GM18909 (cell line): ENCODE results near the gene HIPK2.
"Not testable (repeated sequence)": the region's sequence is repeated elsewhere in the genome, so short reads cannot be mapped to it uniquely, and the experiment has no call there.

ENCODE experiments used
- ATAC-seq: cut with Tn5 transposase; IDR thresholded peaks from one replicate; pipeline ENCODE4 v1.9.1; 2021; ENCODE audit warnings: mild to moderate bottlenecking; ENCODE audit not compliant: unreplicated experiment, poor library complexity

HIPK2 gene

GRCh38 chr7:139679731-139680594 is 97.8 kb downstream of the HIPK2 start:
- ATAC-seq = no peak

- no peak for ATAC-seq
Observed at GRCh38 chr7:139676390-139676789, 101.4 kb downstream of the HIPK2 start.

- no peak for ATAC-seq
Observed at GRCh38 chr7:139675127-139676125, 102.4 kb downstream of the HIPK2 start.

DNA sequence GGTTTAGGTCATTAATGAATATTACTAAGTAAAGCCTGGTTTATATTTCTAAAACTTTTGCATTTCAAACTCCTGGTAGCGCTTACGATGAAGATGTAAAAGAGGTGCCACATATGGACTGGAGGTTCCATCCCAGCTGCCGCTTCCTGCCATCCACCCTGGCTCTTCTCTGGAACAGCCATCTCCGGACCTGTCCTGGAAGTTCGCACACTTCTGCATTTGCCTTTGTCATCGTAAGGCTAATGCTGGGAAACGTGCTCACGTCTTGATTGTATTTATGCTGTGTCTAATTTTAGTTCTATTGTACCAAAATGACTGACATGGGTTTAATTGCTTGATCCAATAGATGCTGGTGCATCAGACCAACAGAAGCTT is 103.1 kb downstream of the HIPK2 start:
- ATAC-seq = no peak

GRCh38 chr7:139674341-139674740 is 103.5 kb downstream of the HIPK2 start:
- ATAC-seq = no peak

DNA sequence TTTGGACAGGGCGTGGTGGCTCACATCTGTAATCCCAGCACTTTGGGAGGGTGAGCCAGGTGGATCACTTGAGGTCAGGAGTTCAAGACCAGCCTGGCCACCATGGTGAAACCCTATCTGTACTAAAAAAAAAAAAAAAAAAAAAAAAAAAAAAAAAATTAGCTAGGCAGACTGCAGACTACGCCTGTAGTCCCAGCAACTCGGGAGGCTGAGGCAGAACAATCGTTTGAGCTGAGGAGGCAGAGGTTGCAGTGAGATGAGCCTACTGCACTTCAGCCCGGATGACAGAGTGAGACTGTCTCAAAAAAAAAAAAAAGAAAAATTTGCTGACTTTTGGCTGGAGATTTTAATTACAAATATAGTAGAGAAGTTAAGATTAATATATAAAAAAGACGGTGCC is 104.0 kb downstream of the HIPK2 start:
- ATAC-seq = no peak

- peak; percentile 87 for ATAC-seq
Observed at GRCh38 chr7:139673230-139673629, 104.6 kb downstream of the HIPK2 start.

DNA sequence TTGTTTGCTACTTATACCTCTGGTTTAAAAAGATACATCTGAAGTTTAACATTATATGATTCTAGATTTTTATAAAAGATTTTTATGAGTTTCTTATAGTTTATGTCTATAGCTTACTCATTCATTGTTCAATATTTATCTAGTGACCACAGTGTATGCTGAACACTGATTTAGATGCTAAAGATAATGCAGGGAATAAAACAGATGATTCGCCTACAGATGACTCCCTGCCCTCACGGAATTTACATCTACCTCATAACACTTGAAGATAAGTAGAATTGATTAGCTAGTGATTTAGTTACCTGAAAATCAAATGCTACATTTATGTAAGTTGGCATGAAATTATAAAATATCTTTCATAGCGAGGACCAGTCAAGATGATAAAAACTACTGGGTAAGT is 105.8 kb downstream of the HIPK2 start:
- no peak for ATAC-seq

DNA sequence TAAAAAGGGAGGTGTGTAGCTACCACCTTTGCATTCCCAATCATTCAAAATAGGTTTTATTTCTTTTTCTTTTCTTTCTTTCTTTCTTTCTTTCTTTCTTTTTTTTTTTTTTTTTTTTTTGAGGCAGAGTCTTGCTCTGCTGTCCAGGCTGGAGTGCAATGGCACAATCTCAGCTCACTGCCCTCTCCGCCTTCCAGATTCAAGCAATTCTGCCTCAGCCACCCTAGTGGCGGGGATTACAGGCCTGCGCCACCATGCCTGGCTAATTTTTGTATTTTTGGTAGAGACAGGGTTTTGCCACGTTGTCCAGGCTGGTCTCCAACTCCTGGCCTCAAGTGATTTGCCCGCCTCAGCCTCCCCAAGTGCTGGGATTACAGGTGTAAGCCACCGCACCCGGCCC is 107.1 kb downstream of the HIPK2 start:
- not testable (repeated sequence) for ATAC-seq

- no peak for ATAC-seq
Observed at GRCh38 chr7:139669106-139670061, 108.4 kb downstream of the HIPK2 start.

DNA sequence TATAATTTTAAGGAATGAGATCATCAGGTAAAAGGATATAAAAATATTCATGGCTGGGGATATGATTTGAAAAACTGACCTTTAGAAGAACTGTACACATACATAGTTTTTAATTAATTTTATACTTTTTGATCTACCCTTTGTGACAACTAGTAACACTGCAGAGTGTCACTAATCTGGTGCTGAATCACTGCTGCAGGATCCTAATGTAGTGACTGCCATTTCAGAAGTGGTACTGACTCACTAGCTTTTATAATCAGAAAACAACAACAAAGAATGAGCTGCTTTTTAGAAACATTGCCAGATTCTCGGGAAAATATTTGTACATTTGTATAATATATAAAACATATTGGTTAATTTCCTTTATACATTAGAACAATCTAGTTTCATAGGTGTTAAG is 110.4 kb downstream of the HIPK2 start:
- ATAC-seq = no peak

DNA sequence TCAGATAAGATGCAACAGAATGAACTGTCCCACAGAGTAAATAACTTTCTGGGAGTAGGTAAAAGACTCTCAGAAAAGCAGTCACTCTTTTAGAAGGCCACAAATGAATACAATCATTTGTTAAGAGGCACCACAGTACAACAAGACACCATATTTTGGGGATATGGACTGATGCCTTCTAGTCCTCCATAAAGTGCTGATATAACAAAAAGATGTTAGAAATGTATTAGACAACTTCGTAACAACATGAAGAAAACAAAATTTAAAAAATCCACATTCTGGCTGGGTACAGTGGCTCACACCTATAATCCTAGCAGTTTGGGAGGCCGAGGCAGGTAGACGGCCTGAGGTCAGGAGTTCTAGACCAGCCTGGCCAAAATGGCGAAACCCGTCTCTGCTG is 111.3 kb downstream of the HIPK2 start:
- ATAC-seq = no peak

DNA sequence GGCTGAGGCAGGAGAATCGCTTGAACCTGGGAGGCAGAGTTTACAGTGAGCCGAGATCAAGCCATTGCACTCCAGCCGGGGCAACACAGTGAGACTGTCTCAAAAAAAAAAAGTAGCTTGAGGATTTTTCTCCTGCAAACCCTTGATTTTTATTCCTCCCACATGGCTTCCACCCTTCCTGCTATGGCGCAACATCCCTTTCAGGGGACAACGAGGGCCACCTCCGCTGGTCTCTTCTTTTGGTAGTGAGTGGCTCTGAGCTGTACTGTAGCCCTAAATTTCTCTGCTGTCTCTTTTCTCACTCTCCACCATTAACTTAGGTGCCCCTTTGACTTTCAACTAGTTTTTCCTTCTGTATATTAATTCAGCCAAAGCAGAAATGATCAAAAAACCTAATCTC is 113.4 kb downstream of the HIPK2 start:
- no peak for ATAC-seq

DNA sequence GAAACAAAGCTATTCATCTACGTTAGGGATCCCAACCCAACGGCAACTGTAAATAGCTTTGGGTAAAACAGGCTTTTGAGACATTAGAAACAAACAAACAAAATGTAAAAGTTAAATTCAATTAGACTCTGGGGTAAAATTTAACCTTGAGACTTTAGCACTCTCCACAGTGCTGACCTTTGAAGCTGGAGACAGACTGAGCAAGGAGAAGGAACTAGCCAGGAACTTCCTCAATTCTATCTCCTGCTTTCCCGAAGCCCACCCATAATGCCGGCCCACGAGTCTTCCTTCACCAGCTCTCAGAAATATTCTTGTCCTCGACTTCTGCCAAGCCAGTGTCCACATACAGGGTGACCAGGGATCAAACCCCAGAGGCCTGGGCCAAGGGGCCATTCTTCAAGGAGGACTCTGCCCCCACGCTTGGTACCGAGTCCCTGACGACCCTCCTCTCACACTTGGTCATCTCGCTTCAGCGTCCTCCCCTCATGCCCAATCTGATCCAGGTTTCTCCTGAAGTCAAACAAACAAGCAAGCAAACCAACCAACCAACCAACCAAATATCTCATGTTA is 114.1 kb downstream of the HIPK2 start:
- no peak for ATAC-seq

- no peak for ATAC-seq
Observed at GRCh38 chr7:139661903-139662302, 115.9 kb downstream of the HIPK2 start.

DNA sequence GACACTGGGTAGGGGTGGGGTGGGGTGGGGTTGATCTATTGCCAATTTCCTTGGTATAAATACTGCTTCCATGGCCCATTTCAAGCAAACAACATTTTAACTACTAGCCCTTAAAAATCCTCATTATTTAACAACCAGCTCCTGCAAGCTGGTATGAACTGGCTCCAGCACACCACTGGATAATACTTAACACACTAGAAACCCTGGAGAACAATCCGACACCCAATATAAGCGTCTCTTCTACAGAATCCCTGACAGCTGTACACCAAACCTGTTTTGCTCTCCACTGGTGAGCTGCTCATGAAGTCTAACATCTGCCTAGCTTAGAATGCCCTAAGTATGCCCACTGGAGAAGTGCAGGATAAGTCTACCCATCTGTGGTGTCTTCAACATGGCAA is 116.8 kb downstream of the HIPK2 start:
- no peak for ATAC-seq

DNA sequence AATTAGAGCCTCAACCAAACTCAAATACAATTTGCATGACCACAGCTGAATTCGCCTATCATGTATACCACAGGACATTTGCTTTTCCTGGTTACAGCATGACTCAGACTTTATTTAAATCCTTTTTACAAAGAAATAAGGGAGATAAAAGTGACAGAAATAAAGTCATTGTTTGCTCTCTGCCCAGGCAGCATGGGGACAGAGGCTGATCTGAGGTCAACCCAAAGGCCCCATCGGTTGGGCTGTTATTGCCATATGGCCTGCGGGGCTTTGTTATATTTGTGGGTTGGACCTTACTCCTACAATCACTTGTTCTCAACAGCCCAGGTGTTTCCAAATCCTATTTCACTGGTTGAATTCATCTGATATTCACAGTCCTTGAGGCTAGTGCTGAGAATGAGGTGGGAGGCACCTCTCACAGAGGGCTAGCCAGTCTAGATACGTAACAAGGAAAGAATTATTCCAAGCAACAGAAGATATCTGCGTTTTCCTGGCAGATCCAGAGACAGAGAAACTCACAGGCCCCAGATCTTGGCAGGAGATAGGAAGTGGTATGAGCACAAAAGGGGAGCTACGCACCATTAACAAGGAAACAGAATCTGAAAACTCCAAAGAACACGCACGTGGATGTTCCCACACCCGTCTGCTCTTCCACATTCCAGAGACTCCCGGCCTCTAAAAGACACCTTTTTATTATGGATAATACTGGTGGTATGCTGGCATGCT is 117.3 kb downstream of the HIPK2 start:
- ATAC-seq = no peak

GRCh38 chr7:139659922-139660316 is 117.9 kb downstream of the HIPK2 start:
- no peak for ATAC-seq
